Esophagus muscularis mucosa (tissue), 4 donors: ENCODE results near the gene ATP2A3. TPM values are rescaled to one million over a fixed set of nuclear protein-coding genes. Genes with fewer than 3 reads are reported as not detected.
A peak's percentile ranks its signal among the peaks of the same experiment; 100 is the strongest.

Experiments used
- DNase-seq: peaks from one replicate; pipeline ENCODE4 v3.0.0-alpha.2; 2017; ENCODE audit errors: extremely low spot score
- H3K27ac ChIP-seq, 4 donors: fragments of 200-600 bp; sonication (generic); replicated peaks in 1 of 4; 1 replicate in 3 of 4; 2 replicates in 1 of 4; pipeline ENCODE4 v1.5.1; 2016 to 2019; ENCODE audit warnings: mild to moderate bottlenecking in 1 of 4
- H3K27me3 ChIP-seq, 4 donors: fragments of 200-600 bp; sonication (generic); one replicate each; pipeline versions ENCODE4 v1.5.1 to v1.6.0; 2016 to 2019
- H3K36me3 ChIP-seq, 4 donors: fragments of 200-600 bp; sonication (generic); one replicate each; pipeline ENCODE4 v1.5.1; 2016 to 2019
- H3K4me1 ChIP-seq, 4 donors: fragments of 200-600 bp; sonication (generic); one replicate each; pipeline ENCODE4 v1.5.1; 2016 to 2019
- H3K4me3 ChIP-seq, 4 donors: fragments of 200-600 bp; sonication (generic); 1 replicate in 2 of 4; 2 replicates in 2 of 4; pipeline ENCODE4 v1.5.1; 2016 to 2019; ENCODE audit warnings: mild to moderate bottlenecking in 4 of 4, moderate library complexity in 1 of 4
- H3K9me3 ChIP-seq, 4 donors: fragments of 200-600 bp; sonication (generic); 1 replicate in 3 of 4; 2 replicates in 1 of 4; pipeline ENCODE4 v1.5.1; 2016 to 2019
- EP300 ChIP-seq: sonication (generic); formaldehyde crosslinking; IDR thresholded peaks from one replicate; pipeline ENCODE4 v1.6.1; 2017; ENCODE audit warnings: antibody characterized with exemption
- POLR2A ChIP-seq: fragments of 450-650 bp; IDR thresholded peaks from one replicate; pipeline ENCODE4 v1.6.1; 2017; ENCODE audit warnings: antibody characterized with exemption, moderate library complexity, mild to moderate bottlenecking, low read depth
- POLR2AphosphoS5 ChIP-seq, 2 donors: sonication (generic); formaldehyde crosslinking; IDR thresholded peaks; one replicate each; pipeline ENCODE4 v1.6.1; 2017; ENCODE audit warnings: antibody characterized with exemption in 2 of 2
- WGBS: methylation state at CpG from one replicate; pipeline ENCODE4 v1.1.5; 2018; 5-methylcytosine and 5-hydroxymethylcytosine counted together
- intact Hi-C: fragments of 100-400 bp; cut with DNase I; formaldehyde crosslinking; loops from one replicate; pipeline ENCODE4 v1.15.1; 2023
- total RNA-seq, 4 donors: library from RNA; depleted of rRNA; stranded (reverse); fragments of >200 nt; gene quantifications; one replicate each; pipeline versions ENCODE4 v1.1.0 to v1.2.1, GENCODE V29; 2016
- TF ChIP-seq, protein P1 (sequence below), 3 experiments: fragments of 200-600 bp in 2 of 3; fragments of 450-650 bp in 1 of 3; sonication (generic) in 2 of 3; IDR thresholded peaks; one replicate each; pipeline ENCODE4 v1.5.1; 2017 to 2019; ENCODE audit warnings: antibody characterized with exemption in 3 of 3, mild to moderate bottlenecking in 2 of 3, moderate library complexity in 1 of 3

ATP2A3 gene
- total RNA-seq, 4 donors from 2014 or later = 17.9 to 35.4 (median 24.8) TPM

DNA sequence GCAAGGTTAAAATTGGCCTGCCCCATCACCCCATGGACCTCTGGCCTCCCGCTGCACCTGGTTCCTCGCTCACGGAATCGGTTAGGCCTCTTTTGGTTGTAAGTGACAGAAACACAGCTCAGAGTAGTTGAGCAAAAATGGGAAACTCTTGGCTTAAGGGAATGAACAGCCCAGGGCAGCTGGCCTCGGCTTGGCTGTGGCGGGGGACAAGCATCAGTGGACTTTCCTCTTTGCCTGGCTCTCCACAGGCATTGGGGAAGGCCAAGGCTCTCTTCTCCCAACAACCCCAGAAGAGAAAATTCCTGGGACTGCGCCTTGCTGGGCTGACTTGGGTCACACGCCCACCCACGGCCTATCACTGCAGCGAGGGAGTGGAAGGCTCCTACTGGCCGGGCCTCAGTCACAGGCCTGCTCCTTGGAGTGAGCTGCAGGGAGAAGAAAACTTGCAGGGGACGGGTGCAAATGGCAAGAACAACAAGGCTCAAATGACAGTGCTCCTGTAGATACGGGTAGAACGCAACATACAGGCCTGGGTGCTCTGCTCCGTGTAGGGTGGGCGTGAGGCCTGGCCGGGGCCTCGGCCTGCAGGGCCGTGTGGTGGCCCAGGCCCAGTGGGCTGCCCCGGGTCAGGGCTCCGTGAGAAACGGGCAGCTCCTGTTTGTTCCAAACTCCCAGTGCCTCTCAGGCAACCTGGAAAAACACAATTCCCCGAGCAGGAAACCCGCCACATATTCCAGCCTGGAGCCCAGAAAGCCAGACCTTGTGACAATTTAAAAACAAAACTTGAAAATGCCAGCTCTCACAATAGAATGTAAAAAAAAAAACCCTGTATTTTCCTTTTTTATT, 25.0 kb upstream of the ATP2A3 start:
- TF ChIP-seq, protein P1, sequence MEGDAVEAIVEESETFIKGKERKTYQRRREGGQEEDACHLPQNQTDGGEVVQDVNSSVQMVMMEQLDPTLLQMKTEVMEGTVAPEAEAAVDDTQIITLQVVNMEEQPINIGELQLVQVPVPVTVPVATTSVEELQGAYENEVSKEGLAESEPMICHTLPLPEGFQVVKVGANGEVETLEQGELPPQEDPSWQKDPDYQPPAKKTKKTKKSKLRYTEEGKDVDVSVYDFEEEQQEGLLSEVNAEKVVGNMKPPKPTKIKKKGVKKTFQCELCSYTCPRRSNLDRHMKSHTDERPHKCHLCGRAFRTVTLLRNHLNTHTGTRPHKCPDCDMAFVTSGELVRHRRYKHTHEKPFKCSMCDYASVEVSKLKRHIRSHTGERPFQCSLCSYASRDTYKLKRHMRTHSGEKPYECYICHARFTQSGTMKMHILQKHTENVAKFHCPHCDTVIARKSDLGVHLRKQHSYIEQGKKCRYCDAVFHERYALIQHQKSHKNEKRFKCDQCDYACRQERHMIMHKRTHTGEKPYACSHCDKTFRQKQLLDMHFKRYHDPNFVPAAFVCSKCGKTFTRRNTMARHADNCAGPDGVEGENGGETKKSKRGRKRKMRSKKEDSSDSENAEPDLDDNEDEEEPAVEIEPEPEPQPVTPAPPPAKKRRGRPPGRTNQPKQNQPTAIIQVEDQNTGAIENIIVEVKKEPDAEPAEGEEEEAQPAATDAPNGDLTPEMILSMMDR (IDR thresholded peaks at IDR 0.05) = no peak
- TF ChIP-seq POLR2AphosphoS5 (IDR thresholded peaks at IDR 0.05) (no peak), EP300 (no peak), POLR2A (no peak)
- peaks cover 0 to 7% (median 0%) of the 10 kb centered on the region in 4 donors for H3K27me3 ChIP-seq
- no peak overlapping the region for H3K4me3 ChIP-seq
- H3K4me1 ChIP-seq = peaks cover 14 to 31% (median 27%) of the 10 kb centered on the region in 4 donors
- no peaks in the 10 kb centered on the region for H3K36me3 ChIP-seq
- no peak for DNase-seq
- H3K27ac ChIP-seq = peak overlapping the region in 3 of 4 donors; percentile 6 to 32 (median 31)
- intact Hi-C loops = no loop called here
- no peaks in the 10 kb centered on the region for H3K9me3 ChIP-seq
- WGBS = 94% methylated on average over 19 of the region's 24 CpGs

DNA sequence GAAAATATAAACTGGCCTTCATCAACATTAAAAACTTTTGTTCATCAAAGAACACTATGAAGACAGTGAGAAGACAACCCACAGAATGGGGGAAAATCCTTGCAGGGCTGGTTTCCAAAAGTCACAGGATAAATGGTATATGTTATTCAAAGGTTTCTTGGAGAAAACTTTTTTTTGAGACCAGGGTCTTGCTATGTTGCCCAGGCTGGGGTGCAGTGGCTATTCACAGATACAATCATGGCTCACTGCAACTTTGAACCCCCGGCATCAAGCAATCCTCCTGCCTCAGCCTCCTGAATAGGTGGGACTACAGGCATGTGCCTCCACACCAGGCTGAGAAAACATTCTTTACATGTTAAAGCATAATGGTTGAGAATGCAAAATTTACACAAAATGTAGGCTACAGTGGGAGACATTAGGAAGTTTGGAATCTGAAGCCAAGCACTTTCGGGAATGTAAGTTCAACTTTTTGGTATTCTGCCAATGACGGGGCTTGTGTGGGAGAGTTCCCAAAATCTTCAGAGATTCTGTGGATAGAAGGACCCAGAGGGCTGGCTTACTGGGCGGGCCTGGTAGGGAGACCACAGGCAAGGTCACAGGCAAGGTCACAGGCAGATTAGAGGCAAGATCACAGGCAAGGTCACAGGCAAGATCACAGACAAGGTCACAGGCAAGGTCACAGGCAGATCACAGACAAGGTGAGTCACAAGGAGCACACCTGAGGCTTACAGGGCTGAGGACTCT, 24.2 kb upstream of the ATP2A3 start:
- peaks cover 0 to 7% (median 0%) of the 10 kb centered on the region in 4 donors for H3K27me3 ChIP-seq
- H3K27ac ChIP-seq = peak overlapping the region in 1 of 4 donors; percentile 6
- H3K36me3 ChIP-seq = no peaks in the 10 kb centered on the region
- peaks cover 20 to 36% (median 32%) of the 10 kb centered on the region in 4 donors for H3K4me1 ChIP-seq
- H3K9me3 ChIP-seq = no peaks in the 10 kb centered on the region
- TF ChIP-seq, protein P1 (IDR thresholded peaks at IDR 0.05) = no peak
- TF ChIP-seq POLR2AphosphoS5 (IDR thresholded peaks at IDR 0.05) (no peak), POLR2A (no peak), EP300 (no peak)
- H3K4me3 ChIP-seq = no peak overlapping the region
- no peak for DNase-seq
- intact Hi-C loops = no loop called here
- 65% methylated on average over 4 of the region's 4 CpGs for WGBS

DNA sequence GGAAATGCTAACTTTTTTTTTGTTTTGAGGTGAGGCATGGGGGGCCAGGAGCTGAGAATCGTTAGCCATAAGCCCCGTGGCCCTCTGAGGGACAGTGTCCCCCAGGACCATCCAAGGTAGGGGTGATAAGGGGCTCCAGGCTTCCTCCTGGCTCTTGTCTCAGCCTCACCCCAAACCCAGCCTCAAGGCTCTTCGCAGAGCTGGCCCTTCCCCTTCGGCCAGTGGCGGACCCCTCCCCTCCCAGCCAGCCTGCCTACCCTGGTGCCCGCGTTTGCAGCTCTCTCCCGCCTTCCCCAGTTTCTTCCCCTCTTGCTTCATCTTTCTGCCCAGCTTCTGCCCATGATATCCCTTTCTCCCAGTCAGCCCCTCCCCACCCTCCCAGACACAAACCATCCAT, 22.7 kb upstream of the ATP2A3 start:
- no peak for TF ChIP-seq POLR2AphosphoS5 (IDR thresholded peaks at IDR 0.05)
- TF ChIP-seq, protein P1 (IDR thresholded peaks at IDR 0.05) = no peak
- no peak for TF ChIP-seq POLR2A
- no peak for TF ChIP-seq EP300
- Histone ChIP-seq H3K4me1 (peaks cover 24 to 36% (median 32%) of the 10 kb centered on the region in 4 donors), H3K36me3 (no peaks in the 10 kb centered on the region), H3K27me3 (peaks cover 0 to 7% (median 0%) of the 10 kb centered on the region in 4 donors), H3K9me3 (no peaks in the 10 kb centered on the region), H3K4me3 (no peak overlapping the region), H3K27ac (no peak overlapping the region)
- WGBS = 85% methylated on average over 8 of the region's 8 CpGs
- no peak for DNase-seq
- intact Hi-C loops = no loop called here

DNA sequence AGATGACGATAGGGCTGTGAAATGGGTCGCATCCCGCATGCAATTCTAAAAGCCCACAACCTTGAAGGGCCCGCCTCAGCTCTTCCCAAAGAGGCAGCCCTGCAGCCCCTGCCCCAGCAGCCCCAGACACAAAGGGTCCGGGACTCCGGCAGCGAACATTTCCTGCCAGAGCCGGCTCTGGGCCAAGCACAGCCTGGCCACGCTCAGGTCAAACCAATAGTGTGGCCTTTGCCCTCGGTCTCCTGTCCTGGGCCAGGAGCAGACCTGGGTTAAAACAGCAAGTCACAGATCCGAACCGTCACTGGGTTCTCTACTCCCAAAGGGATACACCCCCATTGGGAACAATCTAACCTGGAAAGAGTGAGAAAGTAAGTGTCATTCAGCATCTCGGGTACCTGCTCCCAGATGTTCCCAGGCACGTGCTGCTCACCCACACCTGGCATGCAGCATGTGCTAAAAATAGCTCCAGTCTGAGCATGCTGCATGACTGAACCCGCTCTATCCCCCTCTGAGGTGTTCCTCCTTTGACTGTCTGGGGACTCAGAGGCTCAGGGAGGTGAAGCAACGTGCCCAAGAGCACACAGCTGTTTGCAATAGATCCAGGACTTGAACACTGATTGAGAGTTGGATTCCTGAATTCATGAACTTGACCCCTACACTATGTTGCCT, 22.2 kb upstream of the ATP2A3 start:
- DNase-seq = no peak
- Histone ChIP-seq H3K9me3 (no peaks in the 10 kb centered on the region), H3K36me3 (no peaks in the 10 kb centered on the region), H3K27me3 (peaks cover 0 to 7% (median 0%) of the 10 kb centered on the region in 4 donors), H3K4me3 (no peak overlapping the region), H3K4me1 (peaks cover 24 to 36% (median 32%) of the 10 kb centered on the region in 4 donors), H3K27ac (peak overlapping the region in 1 of 4 donors; percentile 2)
- TF ChIP-seq POLR2AphosphoS5 (IDR thresholded peaks at IDR 0.05) = no peak
- TF ChIP-seq POLR2A = no peak
- TF ChIP-seq, protein P1 (IDR thresholded peaks at IDR 0.05) = no peak
- no peak for TF ChIP-seq EP300
- intact Hi-C loops = no loop called here
- 60% methylated on average over 12 of the region's 16 CpGs for WGBS
